Activated CD8-positive, alpha-beta memory T cell treated with anti-CD3 and anti-CD28 coated beads for 36 hours (primary cell): ENCODE data around the gene THAP2. TPM values are rescaled to one million over a fixed set of nuclear protein-coding genes. Genes with fewer than 3 reads are reported as not detected.
"Not testable (repeated sequence)": the region's sequence is repeated elsewhere in the genome, so short reads cannot be mapped to it uniquely, and the experiment has no call there.

Experiments
- CTCF ChIA-PET: fragments of 350-600 bp; sonication (Branson Sonifier 250); formaldehyde crosslinking; loops from one replicate; lab custom pipeline; 2021; ENCODE audit warnings: antibody characterized with exemption; lab: Charles Lee
- POLR2A ChIA-PET: fragments of 350-600 bp; sonication (Branson Sonifier 250); formaldehyde crosslinking; loops from one replicate; lab custom pipeline; 2021; ENCODE audit warnings: antibody characterized with exemption; lab: Charles Lee
- total RNA-seq, 2 experiments: library from RNA; stranded (reverse); gene quantifications; one replicate each; pipeline ENCODE4 v1.2.3, GENCODE V29; 2021

THAP2 gene
- total RNA-seq, 2 experiments from 2014 or later: 7.1 to 8.7 TPM

DNA sequence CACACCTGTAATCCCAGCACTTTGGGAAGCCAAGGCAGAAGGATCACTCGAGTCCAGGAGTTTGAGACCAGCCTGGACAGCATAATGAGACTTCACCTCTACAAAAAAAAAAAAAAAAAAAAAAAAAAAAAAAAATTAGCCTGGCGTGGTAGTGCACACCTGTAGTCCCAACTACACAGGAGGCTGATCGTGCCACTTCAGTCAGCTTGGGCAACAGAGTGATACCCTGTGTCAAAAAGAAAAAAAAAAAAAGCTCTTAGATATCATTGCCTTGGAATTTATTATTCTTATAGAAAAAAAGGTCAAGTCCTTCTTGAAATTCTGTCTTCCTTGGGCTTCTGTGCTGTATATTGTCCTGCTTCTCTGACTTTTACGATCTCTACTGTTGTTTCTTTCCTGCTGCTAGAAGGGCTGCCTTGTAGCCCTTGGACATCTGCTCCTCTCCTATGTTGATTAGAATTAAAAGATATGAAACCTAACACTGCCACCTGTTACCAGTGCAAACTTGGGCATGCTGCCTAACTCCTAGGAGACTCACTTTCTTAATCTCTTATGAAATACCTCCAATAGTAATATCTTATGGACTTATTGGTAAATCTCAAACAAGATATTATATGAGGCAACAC, 27.5 kb downstream of the THAP2 start:
- ChIA-PET CTCF (no interaction called here), POLR2A (no interaction called here)

DNA sequence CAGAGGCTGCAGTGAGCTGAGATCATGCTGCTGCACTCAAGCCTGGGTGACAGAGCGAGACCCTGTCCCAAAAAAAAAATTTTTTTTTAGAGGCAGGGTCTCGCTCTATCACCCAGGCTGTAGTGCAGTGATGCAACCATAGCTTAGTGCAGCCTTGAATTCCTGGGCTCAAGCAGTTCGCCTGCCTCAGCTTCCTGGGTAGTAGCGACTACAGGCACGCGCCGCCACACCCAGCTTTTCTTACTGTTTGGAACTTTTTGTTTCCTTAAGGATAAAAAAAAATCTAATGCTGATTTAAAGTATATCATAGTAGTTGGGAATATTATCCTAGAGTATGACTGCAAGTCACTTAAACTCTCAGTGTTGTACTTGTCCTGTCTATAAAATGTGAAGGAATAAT, 29.0 kb downstream of the THAP2 start:
- ChIA-PET CTCF (interaction anchor here (0.8 kb wide), 1 partner anchor 55 kb away, joined by 3 read pairs; no protein-coding TSS in a partner anchor), POLR2A (no interaction called here)

DNA sequence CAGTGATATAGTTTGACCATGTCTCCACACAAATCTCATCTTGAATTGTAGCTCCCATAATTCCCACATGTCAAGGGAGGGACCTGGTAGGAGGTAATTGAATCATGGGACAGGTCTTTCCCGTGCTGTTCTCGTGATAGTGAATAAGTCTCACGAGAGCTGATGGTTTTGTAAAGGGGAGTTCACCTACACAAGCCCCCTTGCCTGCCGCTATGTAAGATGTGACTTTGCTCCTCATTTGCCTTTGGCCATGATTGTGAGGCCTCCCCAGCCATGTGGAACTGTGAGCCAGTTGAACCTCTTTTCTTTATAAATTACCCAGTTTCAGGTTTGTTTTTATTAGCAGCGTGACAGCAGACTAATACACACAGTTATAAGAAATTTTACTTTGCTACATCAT, 29.6 kb downstream of the THAP2 start:
- POLR2A ChIA-PET, CTCF ChIA-PET: not testable (repeated sequence)

DNA sequence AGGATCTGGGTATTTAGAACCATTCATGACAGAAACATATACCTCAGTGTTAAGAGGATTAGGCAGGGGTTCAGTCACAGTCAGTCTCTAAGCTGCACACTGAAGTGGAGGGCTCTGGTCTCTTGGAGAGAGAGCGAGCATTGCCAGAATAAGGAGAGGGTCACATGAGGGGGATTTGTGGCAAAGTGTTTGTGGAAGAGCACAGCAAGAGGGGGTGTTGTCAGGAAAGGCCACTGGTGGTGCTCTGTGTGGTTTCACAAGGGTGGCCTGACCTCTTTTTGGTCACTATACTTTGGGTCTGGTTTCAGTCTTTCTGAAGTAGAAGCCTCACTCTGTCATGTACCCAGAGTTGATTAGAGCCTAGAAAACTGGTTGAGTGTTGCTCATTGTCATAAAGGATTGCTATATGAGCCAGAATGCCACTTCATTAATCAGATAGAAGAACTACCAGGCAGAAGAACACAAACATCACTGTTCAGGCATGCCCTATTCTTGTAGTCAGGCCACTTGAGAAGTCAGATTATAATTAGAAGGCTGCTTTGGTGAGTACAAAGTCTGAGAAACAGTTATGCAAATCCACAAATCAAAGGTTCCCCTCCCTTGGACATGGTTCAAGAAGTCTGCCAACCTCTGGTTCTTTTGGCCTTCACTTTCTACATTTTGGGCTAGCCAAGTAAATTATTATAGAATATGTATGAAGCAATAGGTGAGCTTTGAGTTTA, 30.2 kb downstream of the THAP2 start:
- POLR2A ChIA-PET: no interaction called here

DNA sequence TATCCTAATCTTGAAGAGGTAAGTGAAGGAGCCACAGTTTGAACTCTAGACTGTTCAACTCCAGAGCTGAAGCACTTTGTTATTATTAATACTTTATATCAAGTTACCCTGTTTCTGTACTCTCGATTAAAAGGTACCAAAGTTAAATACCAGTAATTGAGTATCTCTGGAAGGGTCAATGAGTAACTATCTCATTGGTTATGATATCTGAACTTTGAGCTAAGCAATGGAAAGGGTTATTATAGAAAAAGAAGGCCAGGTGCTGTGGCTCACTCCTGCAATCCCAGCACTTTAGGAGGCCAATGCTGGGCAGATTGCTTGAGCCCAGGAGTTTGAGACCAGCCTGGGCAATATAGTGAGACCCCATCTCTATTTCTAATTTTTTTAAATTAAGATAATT, 31.7 kb downstream of the THAP2 start:
- CTCF ChIA-PET: no interaction called here

More for the DNA sequence above, 30.2 kb downstream of the THAP2 start:
- CTCF ChIA-PET: no interaction called here

DNA sequence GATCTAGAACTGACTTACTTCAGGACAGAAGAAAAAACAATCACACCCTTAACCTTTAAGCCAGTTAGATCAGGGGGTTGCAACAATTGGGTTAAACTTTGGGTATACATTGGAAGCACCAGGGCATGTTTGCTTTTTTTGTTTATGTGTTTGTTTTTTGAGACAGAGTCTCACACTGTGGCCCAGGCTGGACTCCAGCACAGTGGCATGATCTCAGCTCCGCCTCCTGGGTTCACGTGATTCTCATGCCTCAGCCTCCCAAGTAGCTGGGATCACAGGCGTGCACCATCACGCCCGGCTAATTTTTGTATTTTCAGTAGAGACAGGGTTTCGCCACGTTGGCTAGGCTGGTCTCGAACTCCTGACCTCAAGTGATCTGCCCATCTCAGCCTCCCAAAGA, 38.1 kb downstream of the THAP2 start:
- POLR2A ChIA-PET, CTCF ChIA-PET: not testable (repeated sequence)

More for the DNA sequence above, 31.7 kb downstream of the THAP2 start:
- POLR2A ChIA-PET: no interaction called here

DNA sequence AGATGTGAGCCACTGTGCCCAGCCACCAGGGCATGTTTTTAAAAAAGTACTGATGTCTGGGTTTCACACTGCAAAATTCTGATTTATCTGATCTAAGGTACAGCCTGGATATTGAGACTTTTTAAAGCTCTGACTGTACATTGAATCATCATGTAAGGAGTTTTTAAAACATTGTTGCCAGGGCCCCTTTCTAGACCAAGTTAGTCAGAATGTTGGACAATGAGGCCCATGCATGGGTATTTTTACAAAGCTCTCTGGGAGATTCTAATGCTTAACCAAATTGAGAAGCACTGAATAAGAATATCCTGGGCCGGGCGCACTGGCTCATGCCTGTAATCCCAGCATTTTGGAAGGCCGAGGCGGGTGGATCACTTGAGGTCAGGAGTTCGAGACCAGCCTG, 38.5 kb downstream of the THAP2 start:
- CTCF ChIA-PET: no interaction called here
- POLR2A ChIA-PET: no interaction called here

DNA sequence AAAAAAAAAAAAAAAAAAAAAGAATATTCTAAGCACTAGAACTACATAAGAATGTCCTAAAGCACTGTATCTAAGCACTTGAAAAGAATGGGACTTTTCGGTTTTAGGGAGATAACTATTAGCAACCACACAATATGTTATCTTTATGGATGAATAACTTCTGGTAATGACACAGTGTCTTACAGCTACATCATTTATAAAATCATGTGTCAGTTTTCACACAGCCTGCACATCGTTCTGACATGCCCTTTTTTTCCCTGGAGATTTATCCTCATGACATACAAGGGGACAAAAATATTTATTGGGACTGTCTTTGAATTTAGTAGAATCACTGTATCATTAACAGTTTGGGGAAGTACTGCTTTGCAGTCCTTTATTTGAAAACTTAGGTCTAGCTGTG, 39.1 kb downstream of the THAP2 start:
- POLR2A ChIA-PET: no interaction called here

DNA sequence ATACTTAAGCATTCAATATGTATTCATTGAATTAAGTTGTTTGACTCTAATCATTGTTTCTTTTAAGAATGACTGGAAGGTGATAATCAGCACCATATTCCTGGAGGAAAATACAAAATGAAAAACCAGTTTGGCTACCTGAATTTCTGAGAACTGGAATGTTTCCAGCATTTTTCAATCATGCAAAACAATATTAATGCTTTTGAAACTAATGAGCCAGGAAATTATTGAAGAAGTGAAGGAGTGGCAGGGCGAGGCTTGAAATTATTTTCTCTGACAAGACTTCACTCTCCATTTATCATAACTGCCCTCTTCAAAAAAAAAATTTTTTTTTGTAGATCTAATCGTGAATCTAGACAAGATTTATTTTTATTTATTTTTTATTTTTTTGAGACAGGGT, 40.8 kb downstream of the THAP2 start:
- ChIA-PET POLR2A (no interaction called here), CTCF (no interaction called here)

More for the DNA sequence above, 39.1 kb downstream of the THAP2 start:
- CTCF ChIA-PET: no interaction called here

DNA sequence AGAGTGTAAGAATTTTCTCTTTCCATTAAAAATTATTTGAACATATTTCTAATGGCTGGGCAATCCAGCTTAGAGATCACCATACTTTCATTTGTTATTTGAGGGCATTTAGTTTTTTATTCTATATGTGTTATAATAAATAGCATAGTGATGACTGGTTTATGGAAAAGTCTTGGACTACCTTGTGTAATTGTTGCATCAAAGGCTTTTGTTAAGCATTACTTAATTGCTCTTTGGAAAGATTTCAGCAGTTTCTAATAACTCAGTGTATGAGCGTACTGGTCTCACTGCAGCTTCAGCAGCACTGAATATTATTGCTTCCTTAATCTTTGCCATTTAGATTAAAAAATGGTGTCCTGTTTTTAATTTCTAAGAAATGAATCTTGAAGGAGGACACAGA, 44.6 kb downstream of the THAP2 start:
- POLR2A ChIA-PET: no interaction called here
- CTCF ChIA-PET: no interaction called here

DNA sequence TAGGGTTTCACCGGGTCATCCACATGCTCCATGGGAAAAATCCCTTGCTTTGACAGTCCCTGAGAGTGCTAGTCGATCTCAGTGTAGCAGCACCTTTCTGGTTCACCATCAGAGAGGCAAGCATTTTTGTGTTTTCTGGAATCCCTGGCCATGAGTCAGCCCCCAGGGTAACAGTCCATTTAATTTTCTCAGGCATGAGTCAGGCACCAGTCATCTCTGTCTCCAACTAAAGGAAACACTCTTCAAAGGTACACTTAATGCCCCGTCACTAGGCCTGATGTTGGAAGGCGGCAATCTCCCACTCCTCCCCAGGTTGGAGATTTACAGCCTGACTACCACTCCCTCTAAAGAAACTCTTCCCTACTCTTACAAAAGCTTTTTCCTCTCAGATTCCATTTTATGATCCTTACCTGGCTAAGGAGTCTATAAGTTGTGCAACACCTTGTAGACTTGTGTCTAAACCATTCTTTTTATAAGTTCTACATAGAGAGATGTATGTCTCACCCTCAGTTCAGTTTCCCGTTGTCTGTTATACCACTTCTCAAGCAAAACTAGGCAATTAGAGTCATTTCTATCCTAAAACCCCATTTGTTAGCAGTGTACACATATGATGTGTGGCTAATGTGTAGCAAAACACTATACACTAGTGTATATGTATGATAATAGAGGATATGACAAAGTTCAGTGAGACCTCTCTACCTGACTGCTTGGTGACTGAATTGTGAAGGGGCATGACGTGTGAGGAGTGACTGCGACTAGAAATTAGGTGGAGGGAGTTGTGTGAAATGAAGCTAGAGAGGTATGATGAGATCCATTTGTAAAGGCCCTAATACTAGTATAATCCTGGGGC, 46.4 kb downstream of the THAP2 start:
- CTCF ChIA-PET: no interaction called here

DNA sequence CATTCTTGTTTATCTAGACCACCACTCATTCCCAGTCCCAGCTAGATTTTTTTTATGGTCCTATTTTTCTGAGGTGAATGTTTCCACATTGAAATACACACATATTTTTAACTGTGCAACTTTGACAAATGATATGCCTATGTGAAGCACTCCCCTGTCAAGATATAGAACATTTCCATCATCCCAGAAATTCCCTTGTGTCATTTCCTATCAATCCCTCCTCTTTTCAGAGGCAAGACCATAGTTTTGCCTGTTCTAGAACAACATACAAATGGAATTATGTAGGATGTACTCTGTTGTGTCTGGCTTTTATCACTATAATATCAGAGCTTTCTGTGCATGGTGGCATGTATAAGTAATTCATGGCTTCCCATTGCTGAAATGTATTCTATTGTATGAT, 54.5 kb downstream of the THAP2 start:
- ChIA-PET POLR2A (no interaction called here), CTCF (no interaction called here)

More for the DNA sequence above, 46.4 kb downstream of the THAP2 start:
- POLR2A ChIA-PET: no interaction called here

DNA sequence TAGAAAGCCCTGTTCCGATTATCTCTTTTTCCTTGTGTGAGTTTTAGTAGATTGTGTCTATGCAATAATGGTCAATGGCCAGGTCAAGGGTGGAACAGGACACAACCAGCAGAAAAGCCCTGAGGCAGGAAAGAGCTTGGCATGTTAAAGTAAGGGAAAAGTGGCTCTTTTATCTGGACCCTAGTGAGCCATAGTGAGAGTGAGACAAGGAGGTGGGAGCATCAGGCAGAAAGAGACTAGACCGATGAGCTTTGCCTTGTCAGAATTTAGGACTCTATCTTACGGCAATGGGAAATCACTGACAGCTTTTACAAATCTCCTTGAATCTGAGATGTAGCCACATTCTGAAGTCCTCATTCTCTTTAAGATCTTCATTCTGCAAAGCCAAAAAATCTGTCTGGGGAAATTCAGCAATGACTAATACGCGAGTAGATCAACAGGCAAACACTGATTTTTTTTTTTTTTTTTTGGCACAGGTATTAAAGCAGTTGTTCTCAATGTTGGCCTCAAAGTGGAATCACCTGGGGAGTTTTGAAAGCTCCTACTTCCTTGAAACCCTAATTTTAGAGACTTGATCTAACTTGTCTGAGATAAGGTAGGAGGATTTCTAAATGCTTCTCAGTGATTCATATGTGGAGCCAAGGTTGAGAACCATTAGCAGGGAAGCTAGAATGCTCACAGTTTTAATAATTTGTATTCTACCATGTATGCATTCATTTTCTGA, 55.7 kb downstream of the THAP2 start:
- CTCF ChIA-PET: interaction anchor here (0.7 kb wide), 1 partner anchor 305 kb away, joined by 3 read pairs; no protein-coding TSS in a partner anchor
- POLR2A ChIA-PET: no interaction called here

DNA sequence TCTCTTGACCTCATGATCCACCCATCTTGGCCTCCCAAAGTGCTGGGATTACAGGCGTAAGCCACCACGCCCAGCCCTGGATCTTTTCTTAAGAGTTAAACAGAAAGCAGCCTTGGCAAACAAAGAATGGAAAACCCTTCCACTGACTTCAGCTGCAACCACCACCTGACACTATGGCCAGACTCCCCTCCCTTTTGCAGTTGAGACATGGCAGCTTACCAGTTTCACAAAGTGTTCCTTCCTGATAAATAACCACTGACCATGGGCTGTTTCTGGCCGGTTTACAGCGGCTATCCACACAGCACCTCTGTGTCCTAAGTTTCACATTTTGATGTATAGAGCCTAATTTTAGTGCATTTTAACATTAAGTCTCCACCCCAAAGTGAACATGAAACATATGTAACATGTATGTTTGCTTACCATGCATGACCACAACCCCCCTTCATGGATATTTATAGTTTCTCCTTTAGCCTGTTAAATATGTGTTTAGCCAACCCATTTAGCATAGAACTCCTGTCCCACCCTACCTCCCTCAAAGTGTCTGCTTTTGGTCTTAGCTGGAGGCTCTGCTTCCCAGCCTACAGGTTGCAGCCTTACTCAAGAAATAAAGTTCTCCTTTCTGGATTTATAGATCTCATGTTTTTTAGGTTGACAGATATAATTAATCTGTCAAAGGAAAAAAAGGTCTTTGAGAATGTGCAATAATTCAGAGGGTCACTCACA, 57.8 kb downstream of the THAP2 start:
- ChIA-PET CTCF (no interaction called here), POLR2A (no interaction called here)

DNA sequence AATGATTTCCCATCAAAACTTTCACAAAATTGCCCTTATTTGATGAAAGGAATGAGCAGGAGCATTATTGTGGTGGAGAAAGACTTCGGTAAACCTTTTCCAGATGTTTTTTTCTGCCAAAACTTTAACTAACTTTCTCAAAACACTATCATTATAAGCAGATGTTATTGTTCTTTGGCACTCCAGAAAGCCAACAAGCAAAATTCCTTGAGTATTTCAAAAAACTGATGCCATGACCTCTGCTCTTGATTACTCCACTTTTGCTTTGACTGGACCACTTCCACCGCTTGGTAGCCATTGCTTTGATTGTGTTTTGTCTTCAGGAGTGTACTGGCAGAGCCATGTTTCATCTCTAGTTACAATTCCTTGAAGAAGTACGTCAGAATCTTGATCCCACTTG, 60.9 kb downstream of the THAP2 start:
- ChIA-PET CTCF (no interaction called here), POLR2A (no interaction called here)

DNA sequence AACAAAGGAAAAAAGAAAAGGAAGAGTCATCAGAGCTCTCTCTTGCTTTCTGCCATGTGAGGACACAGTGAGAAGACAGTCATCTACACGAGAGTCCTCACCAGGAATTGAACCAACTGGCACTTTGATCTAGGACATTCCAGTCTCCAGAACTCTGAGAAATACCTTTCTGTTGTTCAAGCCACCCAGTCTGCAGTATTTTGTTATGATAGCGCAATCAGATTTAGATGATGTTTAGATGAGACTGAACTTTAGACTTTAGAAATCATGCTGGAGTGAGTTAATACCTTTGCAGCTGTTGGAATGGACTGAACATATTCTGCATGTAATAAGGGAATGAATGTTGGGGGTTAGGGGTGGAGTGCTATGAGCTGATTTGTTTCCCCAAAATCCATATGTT, 62.4 kb downstream of the THAP2 start:
- ChIA-PET POLR2A (no interaction called here), CTCF (no interaction called here)

DNA sequence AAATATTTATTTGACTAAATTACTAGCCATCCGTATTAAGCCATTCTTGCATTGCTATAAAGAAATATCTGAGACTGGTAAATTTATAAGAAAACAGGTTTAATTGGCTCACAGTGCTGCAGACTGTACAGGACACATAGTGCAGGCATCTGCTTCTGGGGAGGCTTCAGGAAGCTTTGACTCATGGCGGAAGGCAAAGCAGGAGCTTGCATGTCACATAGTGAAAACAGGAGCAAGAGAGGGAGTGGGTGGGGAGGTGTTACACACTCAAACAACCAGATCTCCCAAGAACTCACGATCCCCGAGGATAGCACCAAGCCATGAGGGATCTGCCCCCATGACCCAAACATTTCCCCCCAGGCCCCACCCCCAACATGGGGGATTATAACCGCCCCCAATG, 63.9 kb downstream of the THAP2 start:
- ChIA-PET CTCF (no interaction called here), POLR2A (no interaction called here)
